HG03432 (cell line): Measurements from ENCODE around the gene KLHDC1.
"Not testable (repeated sequence)": the region's sequence is repeated elsewhere in the genome, so short reads cannot be mapped to it uniquely, and the experiment has no call there.

Experiments
- ATAC-seq: cut with Tn5 transposase; IDR thresholded peaks from one replicate; pipeline ENCODE4 v1.9.1; 2021; ENCODE audit warnings: mild to moderate bottlenecking, moderate library complexity; ENCODE audit not compliant: unreplicated experiment

Gene KLHDC1

GRCh38 chr14:49781040-49781439, 88.1 kb downstream of the KLHDC1 start:
- not testable (repeated sequence) for ATAC-seq

- ATAC-seq = no peak
These were observed 90.6 kb downstream of the KLHDC1 start for GRCh38 chr14:49783394-49784014.

- ATAC-seq = no peak
These were observed 93.4 kb downstream of the KLHDC1 start for GRCh38 chr14:49786315-49786714.

- no peak for ATAC-seq
These were observed 99.7 kb downstream of the KLHDC1 start for GRCh38 chr14:49792618-49793017.

DNA sequence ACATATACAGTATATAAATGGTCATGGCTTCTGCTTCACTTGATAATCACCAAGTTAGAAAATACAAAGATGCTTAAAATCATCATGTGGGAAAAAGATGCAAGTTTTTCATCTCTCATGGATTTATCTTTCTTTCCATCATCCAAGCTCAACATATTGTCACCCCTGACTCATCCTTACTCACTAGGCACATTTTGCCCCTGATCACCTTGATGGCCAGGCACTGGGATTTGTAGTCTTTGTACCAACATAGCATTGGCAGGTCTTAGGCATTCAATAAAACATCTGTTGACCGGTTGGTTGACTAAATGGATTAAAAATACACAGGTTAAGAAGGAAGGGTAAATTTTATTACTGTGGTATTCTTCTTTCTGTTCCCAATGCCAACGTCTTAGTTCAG, 103.1 kb downstream of the KLHDC1 start:
- ATAC-seq = no peak
